GM11168 (cell line): ENCODE results near the gene EFNB3.

Source experiments
- in situ Hi-C: fragments of 300-500 bp; cut with MboI; formaldehyde crosslinking; loops from one replicate; pipeline ENCODE4 v1.12.0; 2022; ENCODE audit warnings: low sequenced_read_pairs; ENCODE audit not compliant: unreplicated experiment

EFNB3 gene

DNA sequence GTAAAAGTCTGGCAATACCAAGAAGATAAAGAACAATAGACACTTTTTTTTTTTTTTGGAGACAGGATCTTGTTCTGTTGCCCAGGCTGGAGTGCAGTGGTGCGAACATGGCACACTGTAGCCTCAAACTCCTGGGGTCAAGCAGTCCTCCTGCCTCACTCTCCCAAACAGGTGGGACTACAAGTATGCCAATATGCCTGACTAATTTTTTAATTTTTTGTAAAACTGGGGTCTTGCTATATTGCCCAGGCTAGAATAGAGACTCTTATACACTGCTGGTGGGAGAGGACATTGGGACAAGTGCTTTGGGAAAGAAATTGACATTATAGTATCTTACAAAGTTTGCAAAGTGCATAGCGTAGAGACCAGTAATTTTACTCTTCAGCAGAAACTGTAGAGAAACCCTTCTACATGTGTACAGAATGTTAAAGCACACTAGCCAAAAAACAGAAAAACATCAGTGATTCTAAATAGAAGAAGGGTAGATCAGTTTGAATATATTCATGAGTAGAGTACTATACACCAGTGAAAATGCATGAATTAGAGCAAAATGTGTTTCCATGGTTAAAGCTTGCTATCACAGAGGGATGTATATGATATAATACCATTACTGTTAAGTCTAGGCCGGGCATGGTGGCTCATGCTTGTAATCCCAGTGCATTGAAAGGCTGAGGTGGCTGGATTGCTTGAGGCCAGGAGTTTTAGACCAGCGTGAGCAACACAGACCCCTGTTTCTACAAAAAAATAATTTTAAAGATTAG lies 7.0 kb upstream of the EFNB3 start:
- in situ Hi-C loops: no loop called here

DNA sequence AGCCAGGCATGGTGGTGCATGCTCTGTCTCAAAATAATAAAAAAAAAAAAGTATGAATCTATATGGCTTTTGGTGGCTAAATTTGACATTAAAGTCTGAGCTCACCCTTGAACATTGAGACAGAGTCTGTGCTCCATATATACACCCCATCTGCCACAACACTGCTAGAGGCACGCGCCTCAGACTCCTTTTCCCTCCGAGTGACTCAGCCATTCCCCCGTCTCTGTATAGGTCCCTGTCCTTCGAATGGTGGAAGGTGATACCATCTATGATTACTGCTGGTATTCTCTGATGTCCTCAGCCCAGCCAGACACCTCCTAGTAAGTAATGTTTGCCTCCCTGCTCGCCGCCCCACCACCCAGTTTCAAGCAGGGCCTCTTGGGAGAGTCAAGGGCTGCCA lies 4.5 kb upstream of the EFNB3 start:
- in situ Hi-C loops: no loop called here

DNA sequence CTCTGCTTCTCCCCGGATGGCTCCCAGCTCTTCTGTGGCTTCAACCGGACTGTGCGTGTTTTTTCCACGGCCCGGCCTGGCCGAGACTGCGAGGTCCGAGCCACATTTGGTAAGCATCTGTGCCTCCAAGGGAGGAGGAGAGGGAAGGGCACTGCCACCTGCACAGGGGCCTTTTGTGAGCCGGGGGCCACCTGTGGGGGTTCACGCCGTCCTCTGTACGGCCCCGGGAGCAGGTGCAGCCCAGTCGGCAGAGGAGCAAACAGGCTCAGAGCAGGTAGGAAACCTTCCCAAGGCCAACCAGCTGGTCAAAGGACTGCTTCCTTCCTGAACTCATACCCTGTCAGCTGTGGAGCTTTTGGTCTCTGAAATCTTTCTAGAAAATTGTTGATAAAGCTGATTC lies 3.3 kb upstream of the EFNB3 start:
- in situ Hi-C loops: no loop called here

DNA sequence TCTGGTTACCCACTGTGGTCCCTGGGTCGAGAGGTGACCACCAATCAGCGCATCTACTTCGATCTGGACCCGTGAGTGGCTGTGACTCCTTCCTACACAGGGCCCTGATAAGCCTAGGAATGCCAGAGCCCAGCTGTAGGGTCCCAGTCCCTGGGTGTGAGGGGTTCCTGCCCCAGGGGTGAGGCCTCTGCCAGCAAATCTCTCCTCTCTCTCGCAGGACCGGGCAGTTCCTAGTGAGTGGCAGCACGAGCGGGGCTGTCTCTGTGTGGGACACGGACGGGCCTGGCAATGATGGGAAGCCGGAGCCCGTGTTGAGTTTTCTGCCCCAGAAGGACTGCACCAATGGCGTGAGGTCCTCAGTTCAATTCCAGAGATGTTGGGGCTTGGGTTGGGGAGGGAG lies 2.2 kb upstream of the EFNB3 start:
- in situ Hi-C loops: no loop called here

DNA sequence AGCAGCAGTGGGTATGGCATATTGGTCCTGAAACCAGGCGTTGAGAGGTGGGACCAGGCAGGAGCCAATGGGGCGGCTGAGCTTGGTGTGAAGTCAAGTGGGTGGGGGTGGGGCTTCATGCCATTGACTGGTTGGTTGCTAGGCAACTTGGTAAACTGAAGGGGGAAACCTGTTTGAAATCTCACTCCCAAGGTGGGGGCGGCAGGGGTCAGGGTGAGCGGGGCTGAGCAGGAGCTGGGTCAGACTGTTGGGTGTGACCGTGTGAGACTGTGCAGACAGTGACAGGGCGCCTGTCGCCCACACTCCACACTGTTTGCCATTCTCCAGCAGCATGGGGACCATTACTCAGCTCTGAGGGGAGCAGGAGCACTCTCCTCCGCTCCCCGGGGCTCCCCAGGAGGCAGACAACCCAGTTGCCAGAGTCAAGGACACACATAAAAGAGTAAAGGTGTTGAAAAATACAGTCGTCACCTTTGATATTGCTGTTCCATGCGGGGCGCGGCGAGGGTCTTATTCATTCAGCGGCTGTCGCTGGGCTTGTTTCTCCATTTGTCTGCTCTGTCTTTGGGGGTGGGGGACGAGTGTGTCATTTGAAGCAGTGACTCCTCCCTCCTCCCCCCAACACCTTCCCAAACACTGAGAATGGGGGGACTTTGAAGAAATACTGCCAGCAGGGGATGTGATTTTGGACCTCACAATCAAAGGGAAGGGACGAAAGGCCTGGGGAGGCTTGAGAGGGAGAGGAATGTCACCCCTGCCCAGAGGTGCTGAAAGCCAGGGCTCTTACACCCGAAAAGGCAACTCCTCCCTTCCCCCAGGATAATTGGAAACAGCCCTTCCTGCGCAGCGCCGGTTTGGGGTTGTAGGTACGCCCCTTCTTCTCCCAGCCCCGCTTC lies 1.2 kb upstream of the EFNB3 start:
- in situ Hi-C loops: no loop called here

DNA sequence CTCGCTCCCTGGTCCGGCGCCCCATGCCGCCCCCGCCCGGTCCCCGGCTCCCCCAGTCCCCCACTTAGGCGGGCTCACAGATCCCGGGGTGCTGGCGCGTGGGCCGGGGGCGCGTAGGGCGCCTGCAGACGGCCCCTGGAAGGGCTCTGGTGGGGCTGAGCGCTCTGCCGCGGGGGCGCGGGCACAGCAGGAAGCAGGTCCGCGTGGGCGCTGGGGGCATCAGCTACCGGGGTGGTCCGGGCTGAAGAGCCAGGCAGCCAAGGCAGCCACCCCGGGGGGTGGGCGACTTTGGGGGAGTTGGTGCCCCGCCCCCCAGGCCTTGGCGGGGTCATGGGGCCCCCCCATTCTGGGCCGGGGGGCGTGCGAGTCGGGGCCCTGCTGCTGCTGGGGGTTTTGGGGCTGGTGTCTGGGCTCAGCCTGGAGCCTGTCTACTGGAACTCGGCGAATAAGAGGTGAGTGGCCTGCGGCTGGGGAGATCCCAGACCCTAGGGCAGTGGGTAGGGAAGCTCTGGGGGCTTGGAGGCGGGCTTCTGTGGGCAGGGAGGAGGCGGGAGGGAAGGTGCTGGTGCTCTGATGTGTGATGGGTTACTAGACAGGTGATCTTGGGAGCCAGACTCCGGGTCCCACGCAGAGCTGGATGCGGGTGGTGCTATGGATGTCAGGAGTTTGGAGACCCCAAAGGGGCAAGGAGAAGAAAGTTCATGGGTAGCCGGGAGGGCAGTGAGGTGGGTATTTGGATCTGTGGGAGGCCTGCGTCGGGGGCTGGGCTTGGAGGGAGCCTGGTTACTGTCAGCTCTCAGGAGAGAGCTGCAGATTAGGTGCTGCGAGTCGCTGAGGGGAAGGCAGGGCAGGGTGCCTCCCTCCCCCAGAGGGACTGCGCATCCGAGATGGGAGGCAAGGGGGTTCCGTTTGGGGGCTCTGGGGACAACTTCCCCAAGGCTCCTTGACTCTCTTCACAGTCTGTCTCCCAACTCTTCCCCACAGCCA lies 560 bp downstream of the EFNB3 start:
- in situ Hi-C loops: no loop called here

DNA sequence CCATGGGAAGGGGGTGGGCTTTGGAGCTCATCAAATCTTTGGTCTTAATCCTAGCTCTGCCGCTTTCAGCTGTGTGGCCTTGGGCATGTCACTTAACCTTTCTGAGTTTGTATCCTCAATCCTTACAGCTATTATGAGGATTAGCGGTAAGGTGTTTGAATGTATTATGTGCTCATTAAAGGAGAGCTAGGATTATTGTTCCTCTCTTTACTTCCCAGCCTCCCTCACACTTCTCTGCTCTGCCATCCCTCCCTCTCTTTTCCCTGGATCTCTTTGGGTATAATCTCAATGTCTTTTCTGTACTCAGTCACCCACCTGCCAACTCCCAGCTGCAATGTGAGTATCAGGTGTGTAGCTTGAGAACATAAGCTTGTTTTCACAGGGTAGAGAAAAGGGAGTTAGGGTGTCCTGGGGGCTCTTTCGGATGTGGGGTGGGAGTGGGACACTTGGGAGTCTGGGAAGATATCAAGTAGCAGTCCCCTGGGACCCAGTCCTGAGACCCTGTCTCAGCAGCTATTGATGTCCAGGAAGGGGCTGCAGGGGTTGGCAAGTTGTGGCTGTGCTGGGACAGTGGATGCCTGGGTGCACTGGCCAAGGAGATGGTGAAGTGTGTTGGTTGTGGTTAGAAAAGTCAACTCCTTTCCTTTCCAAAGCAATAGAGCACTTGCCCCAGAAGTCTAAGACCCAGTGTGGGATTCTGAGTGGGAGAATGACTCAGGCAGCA lies 1.8 kb downstream of the EFNB3 start:
- in situ Hi-C loops: no loop called here

DNA sequence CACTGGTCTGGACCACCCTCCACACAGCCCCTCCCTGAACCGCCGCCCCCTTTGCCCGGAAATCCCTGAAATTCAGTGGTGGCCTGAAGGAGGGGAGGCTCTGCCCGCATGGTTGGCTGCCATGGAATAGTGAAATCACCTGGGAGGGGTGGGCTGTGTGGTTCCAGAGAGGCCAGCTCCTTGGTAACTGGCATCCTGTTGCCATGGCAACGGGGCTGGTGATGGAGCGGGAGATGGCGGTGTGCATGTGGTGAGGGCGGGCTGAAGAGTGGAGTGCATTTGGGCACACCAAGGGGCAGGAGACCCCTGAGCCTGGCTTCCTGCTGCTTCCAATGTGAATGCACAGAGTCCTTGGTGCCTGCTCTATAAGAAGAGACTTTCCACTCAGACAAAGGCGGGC lies 2.4 kb downstream of the EFNB3 start:
- in situ Hi-C loops: no loop called here

DNA sequence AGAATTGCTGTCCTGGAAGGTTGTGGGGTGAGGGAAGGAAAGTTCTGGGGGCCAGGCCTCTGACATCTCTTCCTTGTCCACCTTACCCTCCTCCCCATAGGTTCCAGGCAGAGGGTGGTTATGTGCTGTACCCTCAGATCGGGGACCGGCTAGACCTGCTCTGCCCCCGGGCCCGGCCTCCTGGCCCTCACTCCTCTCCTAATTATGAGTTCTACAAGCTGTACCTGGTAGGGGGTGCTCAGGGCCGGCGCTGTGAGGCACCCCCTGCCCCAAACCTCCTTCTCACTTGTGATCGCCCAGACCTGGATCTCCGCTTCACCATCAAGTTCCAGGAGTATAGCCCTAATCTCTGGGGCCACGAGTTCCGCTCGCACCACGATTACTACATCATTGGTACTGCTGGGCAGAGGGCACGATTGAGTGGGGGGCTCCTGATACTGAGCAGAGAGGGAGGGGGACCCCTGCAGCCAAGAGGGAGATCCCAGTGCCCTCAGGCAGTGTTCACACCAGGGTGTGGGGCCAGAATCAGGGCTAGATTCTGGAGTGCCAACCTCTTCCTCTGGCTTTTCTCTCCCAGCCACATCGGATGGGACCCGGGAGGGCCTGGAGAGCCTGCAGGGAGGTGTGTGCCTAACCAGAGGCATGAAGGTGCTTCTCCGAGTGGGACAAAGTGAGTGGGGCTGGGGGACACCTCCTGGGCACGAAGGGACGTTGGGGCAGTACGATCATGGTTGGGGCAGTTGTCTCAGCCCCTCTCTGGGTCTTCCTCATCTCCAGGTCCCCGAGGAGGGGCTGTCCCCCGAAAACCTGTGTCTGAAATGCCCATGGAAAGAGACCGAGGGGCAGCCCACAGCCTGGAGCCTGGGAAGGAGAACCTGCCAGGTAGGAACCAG lies 3.1 kb downstream of the EFNB3 start:
- in situ Hi-C loops: no loop called here

DNA sequence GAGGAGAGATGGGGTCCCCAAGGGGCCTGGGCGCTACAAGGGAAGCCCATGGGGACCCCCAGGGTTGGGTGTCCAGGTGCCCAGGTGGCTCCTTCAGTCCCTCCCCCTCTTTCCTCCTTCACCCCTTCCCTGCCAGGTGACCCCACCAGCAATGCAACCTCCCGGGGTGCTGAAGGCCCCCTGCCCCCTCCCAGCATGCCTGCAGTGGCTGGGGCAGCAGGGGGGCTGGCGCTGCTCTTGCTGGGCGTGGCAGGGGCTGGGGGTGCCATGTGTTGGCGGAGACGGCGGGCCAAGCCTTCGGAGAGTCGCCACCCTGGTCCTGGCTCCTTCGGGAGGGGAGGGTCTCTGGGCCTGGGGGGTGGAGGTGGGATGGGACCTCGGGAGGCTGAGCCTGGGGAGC lies 4.0 kb downstream of the EFNB3 start:
- in situ Hi-C loops: no loop called here

DNA sequence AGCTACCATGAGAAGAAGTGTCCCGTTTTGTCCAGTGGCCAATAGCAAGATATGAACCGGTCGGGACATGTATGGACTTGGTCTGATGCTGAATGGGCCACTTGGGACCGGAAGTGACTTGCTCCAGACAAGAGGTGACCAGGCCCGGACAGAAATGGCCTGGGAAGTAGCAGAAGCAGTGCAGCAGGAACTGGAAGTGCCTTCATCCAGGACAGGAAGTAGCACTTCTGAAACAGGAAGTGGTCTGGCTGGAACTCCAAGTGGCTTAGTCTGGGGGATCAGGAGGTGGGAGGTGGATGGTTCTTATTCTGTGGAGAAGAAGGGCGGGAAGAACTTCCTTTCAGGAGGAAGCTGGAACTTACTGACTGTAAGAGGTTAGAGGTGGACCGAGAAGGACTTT lies 5.3 kb downstream of the EFNB3 start:
- in situ Hi-C loops: no loop called here

DNA sequence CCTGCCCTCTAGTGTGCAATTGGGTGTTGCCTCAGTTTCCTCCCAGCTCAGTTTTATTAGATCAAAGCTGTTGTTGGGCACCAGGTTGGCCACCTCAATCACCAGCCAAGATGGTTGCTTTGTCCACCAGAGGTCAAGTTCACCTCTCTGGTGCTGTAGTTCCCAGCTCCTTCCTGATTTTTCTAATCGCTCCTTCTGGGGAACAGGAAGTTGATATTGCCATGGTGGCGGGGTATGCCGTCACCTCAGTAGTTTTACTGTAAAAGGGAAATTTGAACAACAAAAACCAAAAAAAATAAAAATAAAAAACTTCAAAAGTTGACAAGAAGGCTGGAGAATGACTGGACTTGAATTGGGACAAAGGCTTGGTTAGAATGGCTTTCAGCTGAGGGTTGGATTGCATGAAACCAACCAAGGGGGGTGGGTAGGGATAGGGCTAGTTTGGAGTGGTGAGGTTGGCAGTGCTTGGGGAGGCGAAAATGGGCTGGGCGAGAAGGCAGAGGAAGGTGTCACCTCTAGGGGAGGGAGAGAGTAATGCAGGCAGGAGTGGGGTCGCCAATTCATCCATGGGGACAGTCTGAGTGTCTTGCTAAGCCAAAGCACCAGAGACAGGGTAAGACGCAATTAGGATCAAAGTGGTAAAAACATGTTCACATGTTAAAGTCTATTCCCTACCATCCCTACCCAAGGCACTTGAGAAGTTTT lies 6.2 kb downstream of the EFNB3 start:
- in situ Hi-C loops: no loop called here

DNA sequence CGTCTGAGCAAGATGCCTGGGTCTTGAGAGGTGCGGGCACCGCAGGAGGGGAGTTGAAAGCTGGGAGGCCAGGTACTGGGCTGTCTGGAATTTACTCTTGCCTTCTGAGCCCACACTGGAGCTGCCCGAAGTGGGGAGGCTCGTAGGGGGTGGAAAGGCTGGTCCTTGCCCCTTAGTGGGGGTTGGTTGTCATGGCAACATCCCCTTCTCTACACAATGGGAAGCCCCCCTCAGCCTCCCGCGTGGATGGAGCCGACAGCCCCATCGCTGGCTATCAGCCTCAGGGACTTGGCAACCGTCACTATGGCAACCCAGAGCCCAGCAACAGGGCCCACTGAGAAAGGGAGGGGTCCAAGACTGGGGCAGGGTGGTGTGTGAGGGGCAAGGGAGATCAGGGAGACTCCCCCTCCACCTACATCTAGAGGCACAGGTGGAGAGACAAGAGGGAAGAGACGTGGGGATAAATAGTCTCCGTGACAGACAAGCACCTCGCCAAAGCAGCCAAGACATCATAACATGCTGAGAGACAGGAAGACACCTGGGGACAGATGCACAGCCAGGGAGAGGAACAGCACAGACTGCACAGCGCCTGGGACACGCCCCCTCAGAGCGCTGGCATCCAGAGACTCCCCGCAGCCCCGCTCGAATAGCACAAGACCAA lies 7.2 kb downstream of the EFNB3 start:
- in situ Hi-C loops: no loop called here

DNA sequence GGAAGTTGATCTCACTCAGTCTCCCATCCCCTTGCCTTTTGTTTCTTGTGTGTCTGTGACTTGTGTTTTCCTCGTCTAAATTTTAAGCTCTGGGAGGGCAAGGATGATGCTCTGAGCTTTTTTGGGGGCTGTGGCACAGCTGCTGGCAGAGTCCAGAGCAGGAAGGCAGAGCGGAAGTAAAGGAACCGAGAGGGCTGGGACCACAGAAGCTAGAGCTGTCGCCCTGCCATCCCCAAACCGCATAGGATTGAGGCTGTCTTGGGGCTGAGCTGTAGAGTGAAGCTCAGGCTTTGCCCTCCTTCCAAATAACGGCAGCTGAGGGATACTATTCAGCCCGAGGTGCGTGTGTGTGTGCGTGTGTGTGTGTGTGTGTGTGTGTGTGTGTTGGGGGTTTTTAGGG lies 8.8 kb downstream of the EFNB3 start:
- in situ Hi-C loops: no loop called here

DNA sequence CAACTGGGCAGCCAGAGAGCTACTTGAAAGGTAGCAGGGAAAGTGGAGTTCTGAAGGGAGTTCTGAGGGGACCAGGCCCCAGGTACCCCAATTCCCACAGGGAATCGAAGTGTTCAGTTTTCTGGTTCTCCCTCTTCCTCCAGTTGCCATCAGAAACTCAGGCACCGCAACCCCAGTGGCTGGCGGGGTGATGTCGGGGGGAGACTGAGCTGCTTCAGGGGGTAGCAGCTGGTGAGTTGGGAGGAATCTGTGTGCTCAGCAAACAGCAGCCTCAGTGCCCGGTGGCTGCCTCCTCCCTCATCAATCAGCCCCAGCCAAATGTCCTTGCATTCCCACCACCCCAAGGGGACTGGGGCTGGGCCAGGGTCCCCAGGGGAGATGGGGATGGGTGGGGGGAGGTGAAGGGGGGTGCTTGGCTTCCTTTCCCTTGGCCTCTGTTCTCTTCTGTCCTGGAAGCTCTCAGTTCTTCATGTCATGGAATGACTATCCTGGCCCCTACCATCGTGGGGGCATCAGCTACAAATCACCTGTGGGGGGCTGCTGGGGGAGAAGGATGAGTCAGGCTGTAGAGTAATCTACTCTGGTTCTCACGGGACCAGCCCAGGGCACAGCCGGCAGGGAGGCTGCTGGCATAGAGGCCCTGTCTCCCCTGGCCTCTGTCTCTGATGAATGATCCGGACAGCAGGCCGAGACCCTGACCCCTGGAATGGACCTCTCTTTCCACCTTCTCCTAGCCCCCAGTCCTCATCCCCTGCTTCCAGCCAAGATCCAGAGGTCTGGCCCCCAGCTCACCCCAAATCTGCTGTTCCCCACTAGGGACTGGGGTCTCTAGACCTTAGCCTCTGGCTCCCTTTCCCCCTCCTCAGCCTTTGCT lies 10.0 kb downstream of the EFNB3 start:
- in situ Hi-C loops: no loop called here

DNA sequence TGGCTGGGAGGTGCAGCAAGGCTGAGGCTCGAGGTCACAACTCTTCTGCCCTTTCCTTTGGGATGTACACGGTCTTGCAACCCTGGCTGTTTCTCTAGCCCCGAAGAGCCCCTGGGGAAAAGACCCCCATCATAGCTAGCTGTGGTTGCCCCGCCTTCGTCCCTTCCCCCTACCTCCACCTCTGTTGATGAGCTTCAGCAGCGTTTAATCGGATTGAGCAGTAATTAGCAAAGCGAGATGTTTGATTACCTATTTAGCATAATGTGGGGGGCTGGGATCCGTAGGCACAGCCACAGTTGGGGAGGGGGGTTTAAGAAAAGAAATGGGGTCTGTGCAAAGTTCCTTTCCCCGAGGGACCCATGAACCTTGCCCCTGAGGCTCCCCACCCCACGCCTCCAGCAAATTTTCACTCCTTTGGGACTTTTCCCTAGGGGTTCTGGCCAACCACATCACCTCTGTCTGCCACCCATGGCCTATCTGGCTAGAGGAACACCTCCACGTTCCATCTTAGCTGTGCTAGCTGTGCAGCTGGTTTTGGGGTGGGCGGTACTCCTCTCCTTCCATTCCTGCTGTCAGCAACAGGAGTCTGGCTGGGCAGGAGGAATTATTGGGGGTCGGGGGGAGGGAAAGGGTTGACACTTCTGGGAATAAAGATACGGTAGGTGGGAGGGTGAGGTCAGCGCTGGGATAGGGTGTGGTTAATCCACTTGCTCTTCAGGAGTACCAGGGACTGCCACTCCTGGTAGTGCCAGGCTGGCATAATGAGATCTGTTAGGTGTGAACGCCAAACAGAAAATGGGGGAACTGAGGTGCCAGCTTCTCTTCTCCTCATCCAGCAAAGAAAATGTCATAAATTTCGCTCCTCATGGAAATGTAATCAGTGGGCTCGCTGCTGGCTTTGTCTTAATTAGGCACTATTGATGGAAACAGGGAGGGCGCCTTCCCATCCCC lies 11.2 kb downstream of the EFNB3 start:
- in situ Hi-C loops: no loop called here
